Chondrocyte (in vitro differentiated cells): Measurements from ENCODE around the gene PRL. TPM values are rescaled to one million over a fixed set of nuclear protein-coding genes. Genes with fewer than 3 reads are reported as not detected.

ENCODE experiments used
- DNase-seq: peaks from one replicate; pipeline ENCODE4 v3.0.0; 2021; ENCODE audit warnings: mixed read lengths, low spot score
- H3K27ac Mint-ChIP-seq: one replicate; pipeline ENCODE4 v1.8.0; 2021; ENCODE audit warnings: mild to moderate bottlenecking, moderate library complexity, mixed read lengths; ENCODE audit not compliant: unreplicated experiment
- H3K27me3 Mint-ChIP-seq: 2 replicates; pipeline ENCODE4 v1.8.0; 2021; ENCODE audit warnings: low read depth, mixed read lengths
- H3K36me3 Mint-ChIP-seq: 2 replicates; pipeline ENCODE4 v1.8.0; 2021; ENCODE audit warnings: low read depth, mixed read lengths
- H3K4me1 Mint-ChIP-seq: 2 replicates; pipeline ENCODE4 v1.8.0; 2021; ENCODE audit warnings: low read depth, mild to moderate bottlenecking, mixed read lengths
- H3K4me3 Mint-ChIP-seq: one replicate; pipeline ENCODE4 v1.8.0; 2021; ENCODE audit warnings: mild to moderate bottlenecking, moderate library complexity, mixed read lengths; ENCODE audit not compliant: unreplicated experiment
- H3K9me3 Mint-ChIP-seq: 2 replicates; pipeline ENCODE4 v1.8.0; 2021; ENCODE audit warnings: low read depth, mixed read lengths
- CTCF ChIP-seq: fragments of 200-600 bp; sonication (generic); IDR thresholded peaks from 2 replicates; pipeline ENCODE4 v1.5.0; 2021; ENCODE audit warnings: antibody characterized with exemption, mild to moderate bottlenecking, moderate library complexity
- total RNA-seq: library from RNA; stranded (reverse); gene quantifications from 3 replicates; pipeline ENCODE4 v1.2.1, GENCODE V29; 2021

The PRL gene
- total RNA-seq, 1 donor from 2014 or later, result not detected

GRCh38 chr6:22313796-22314195 is 17.0 kb upstream of the PRL start:
- Mint-ChIP-seq H3K36me3 (peaks cover 16% of the 10 kb centered on the region), H3K27ac (no peak overlapping the region), H3K27me3 (no peaks in the 10 kb centered on the region), H3K9me3 (peaks cover 47% of the 10 kb centered on the region), H3K4me3 (no peak overlapping the region), H3K4me1 (no peaks in the 10 kb centered on the region)
- DNase-seq, result no peak
- no peak for TF ChIP-seq CTCF

GRCh38 chr6:22308939-22309338 is 12.1 kb upstream of the PRL start:
- Mint-ChIP-seq H3K4me3 (no peak overlapping the region), H3K4me1 (no peaks in the 10 kb centered on the region), H3K9me3 (peaks cover 34% of the 10 kb centered on the region), H3K27ac (no peak overlapping the region), H3K27me3 (no peaks in the 10 kb centered on the region), H3K36me3 (peaks cover 11% of the 10 kb centered on the region)
- TF ChIP-seq CTCF, result no peak
- no peak for DNase-seq

GRCh38 chr6:22306741-22307466 is 10.1 kb upstream of the PRL start:
- DNase-seq, result no peak
- no peak overlapping the region for H3K4me3 Mint-ChIP-seq
- H3K9me3 Mint-ChIP-seq, result peaks cover 25% of the 10 kb centered on the region
- no peak for TF ChIP-seq CTCF
- no peaks in the 10 kb centered on the region for H3K27me3 Mint-ChIP-seq
- H3K4me1 Mint-ChIP-seq, result no peaks in the 10 kb centered on the region
- no peak overlapping the region for H3K27ac Mint-ChIP-seq
- peaks cover 10% of the 10 kb centered on the region for H3K36me3 Mint-ChIP-seq

GRCh38 chr6:22302838-22303237 is 6.0 kb upstream of the PRL start:
- no peaks in the 10 kb centered on the region for H3K27me3 Mint-ChIP-seq
- H3K36me3 Mint-ChIP-seq, result no peaks in the 10 kb centered on the region
- DNase-seq, result no peak
- peaks cover 6% of the 10 kb centered on the region for H3K4me1 Mint-ChIP-seq
- H3K4me3 Mint-ChIP-seq, result no peak overlapping the region
- TF ChIP-seq CTCF, result no peak
- H3K9me3 Mint-ChIP-seq, result no peaks in the 10 kb centered on the region
- no peak overlapping the region for H3K27ac Mint-ChIP-seq

- Mint-ChIP-seq H3K27me3 (no peaks in the 10 kb centered on the region), H3K9me3 (no peaks in the 10 kb centered on the region), H3K4me3 (no peak overlapping the region), H3K36me3 (no peaks in the 10 kb centered on the region), H3K4me1 (peaks cover 6% of the 10 kb centered on the region), H3K27ac (no peak overlapping the region)
- no peak for DNase-seq
- TF ChIP-seq CTCF, result no peak
Observed at GRCh38 chr6:22300273-22300998, 3.6 kb upstream of the PRL start.
